RWPE1 (cell line): ENCODE data around the gene IGF2BP2.

Experiments
- CTCF ChIA-PET: fragments of 350-600 bp; sonication (Branson Sonifier 250); formaldehyde crosslinking; extraction: SDS; loops from one replicate; lab custom pipeline; 2021; lab: Yijun Ruan, JAX
- POLR2A ChIA-PET: fragments of 400-600 bp; formaldehyde crosslinking; extraction: SDS; loops from one replicate; lab custom pipeline; 2020; ENCODE audit warnings: antibody characterized with exemption; ENCODE audit not compliant: low non-redundant PET; lab: Yijun Ruan, JAX
- DNase-seq: peaks from one replicate; pipeline ENCODE4 v3.0.0; 2012; ENCODE audit warnings: low spot score
- H3K27ac ChIP-seq: fragments of 450-650 bp; 2 replicates; pipeline ENCODE4 v1.5.1; 2017
- TF ChIP-seq, protein P1 (sequence below): fragments of 450-650 bp; conservative IDR thresholded peaks from 2 replicates; pipeline ENCODE4 v1.5.1; 2017; ENCODE audit warnings: low read depth, mild to moderate bottlenecking

The IGF2BP2 gene

DNA sequence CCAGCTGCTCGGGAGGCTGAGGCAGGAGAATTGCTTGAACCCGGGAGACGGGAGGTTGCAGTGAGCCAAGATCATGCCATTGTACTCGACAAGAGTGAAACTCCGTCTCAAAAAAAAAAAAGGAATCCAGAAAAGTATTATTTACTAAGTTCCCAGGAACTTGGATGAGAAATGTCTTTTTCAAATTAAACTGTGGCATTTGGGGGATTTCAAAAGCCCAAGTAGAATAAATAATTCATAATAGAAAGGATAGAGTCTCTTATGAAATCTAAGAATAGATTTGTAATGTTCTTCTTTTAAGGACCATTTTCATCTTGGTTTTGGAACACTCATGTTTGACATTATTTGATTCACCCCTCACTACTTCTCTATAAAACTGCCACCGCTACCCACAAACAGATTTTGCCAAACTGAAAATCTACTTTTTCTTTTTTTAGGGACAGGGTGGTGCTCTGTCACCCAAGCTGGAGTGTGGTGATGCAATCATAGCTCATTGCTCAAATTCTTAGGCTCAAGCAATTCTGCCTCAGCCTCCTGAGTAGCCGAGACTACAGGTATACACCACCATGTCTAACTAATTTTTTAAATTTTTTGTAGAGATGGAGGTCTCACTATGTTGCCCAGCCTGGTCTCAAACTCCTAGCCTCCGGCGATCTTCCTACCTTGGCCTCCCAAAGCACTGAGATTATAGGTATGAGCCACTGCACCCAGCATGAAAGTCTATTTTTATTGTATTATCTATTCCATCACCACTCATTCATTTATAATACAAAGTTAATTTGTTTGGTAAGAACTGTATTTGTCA, 139.4 kb downstream of the IGF2BP2 start:
- ChIA-PET POLR2A (interaction anchor here (0.5 kb wide), 1 partner anchor 111 kb away, joined by 7 read pairs; no protein-coding TSS in a partner anchor), CTCF (no interaction called here)
- DNase-seq = no peak
- no peak overlapping the region for H3K27ac ChIP-seq
- TF ChIP-seq, protein P1, sequence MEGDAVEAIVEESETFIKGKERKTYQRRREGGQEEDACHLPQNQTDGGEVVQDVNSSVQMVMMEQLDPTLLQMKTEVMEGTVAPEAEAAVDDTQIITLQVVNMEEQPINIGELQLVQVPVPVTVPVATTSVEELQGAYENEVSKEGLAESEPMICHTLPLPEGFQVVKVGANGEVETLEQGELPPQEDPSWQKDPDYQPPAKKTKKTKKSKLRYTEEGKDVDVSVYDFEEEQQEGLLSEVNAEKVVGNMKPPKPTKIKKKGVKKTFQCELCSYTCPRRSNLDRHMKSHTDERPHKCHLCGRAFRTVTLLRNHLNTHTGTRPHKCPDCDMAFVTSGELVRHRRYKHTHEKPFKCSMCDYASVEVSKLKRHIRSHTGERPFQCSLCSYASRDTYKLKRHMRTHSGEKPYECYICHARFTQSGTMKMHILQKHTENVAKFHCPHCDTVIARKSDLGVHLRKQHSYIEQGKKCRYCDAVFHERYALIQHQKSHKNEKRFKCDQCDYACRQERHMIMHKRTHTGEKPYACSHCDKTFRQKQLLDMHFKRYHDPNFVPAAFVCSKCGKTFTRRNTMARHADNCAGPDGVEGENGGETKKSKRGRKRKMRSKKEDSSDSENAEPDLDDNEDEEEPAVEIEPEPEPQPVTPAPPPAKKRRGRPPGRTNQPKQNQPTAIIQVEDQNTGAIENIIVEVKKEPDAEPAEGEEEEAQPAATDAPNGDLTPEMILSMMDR = no peak

DNA sequence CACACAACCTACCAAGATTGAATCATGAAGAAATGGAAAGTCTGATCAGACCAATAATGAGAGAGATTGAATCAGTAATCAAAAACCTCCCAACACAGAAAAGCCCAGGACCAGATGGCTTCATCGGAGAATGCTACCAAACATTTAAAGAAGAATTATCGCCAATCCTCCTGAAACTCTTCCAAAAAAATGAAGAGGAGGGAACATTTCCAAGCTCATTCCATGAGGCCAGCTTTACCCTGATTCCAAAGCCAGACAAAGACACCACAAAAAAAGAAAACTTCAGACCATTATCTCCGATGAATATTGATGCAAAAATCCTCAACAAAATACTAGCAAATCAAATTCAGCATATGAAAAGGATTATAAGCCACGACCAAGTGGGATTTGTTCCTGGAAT, 144.6 kb downstream of the IGF2BP2 start:
- TF ChIP-seq, protein P1 = no peak
- H3K27ac ChIP-seq = no peak overlapping the region
- POLR2A ChIA-PET = no interaction called here
- CTCF ChIA-PET = no interaction called here
- DNase-seq = no peak

DNA sequence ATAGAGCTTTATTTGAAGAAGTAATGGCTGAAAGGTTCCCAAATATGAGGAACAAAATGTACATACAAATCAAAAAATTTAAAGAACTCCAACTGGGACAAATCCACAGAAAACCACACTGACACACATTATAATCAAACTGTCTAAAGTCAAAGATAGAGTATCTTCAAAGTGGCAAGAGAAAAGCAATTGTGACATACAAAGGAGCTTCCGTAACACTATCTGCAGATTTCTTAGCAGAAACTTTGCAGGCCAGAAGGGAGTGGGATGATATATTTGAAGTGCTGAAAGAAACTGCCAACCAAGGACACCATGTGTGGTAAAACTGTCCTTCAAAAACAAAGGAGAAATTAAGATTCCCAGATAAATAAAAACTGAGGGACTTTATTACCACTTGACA, 146.8 kb downstream of the IGF2BP2 start:
- POLR2A ChIA-PET = no interaction called here
- no peak overlapping the region for H3K27ac ChIP-seq
- CTCF ChIA-PET = interaction anchor here (0.6 to 1.9 kb wide), 5 partner anchors 18 to 144 kb away, joined by 3 to 16 read pairs (median 4); no protein-coding TSS in a partner anchor
- DNase-seq = no peak
- TF ChIP-seq, protein P1 = no peak

DNA sequence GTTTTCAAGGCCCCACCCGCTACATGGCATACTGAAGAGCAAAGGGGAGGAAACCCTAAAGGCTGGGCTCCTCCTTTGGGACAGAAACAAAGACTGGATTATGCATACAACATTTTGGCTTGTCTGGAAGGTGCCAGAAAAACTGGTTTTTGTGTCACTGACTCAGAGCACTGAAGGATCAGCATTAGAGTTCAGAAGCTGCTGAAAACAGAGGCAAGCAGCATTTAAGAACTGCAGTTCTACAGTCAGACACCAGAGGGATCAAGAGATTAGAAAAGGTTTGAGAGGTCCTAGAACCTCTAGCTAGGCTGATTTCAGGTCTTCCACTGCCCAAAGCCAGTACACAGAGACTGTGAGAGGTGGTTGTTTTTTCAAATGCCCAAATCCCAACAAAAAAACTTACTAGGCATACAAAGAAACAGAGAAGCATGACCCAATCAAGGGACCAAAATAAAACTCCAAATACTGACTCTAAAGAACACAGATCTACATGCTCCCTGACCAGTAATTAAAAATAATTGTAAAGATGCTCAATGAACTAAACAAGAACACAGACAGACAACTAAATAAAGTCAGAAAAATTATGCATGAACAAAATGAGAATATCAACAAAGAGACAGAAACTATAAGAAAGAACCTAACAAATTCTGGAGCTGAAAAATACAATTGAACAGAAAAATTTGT, 147.6 kb downstream of the IGF2BP2 start:
- CTCF ChIA-PET = interaction anchor here (0.6 to 1.9 kb wide), 13 partner anchors 11 to 145 kb away, joined by 3 to 16 read pairs (median 4); no protein-coding TSS in a partner anchor
- TF ChIP-seq, protein P1 = peak; percentile 63
- peak; percentile 73 for DNase-seq
- H3K27ac ChIP-seq = no peak overlapping the region
- POLR2A ChIA-PET = interaction anchor here (0.7 kb wide), 1 partner anchor 92 kb away, joined by 3 read pairs; no protein-coding TSS in a partner anchor

DNA sequence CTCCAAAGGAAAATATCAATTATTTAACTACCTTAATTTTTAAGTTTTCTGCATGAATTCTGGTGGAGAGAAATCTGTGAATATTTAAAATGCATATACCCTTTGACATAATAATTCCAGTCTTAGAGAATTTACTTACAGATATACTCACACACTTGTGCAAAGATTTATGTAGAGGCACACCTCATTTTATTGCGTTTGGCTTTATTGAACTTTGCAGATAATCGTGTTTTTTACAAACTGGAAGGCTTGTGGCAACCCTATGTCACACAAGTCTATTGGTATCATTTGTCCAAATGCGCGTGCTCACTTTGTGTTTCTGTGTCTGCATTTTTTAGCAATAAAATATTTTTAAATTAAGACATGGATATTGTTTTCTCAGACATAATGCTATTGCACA, 157.3 kb downstream of the IGF2BP2 start:
- CTCF ChIA-PET = no interaction called here
- no peak for DNase-seq
- TF ChIP-seq, protein P1 = no peak
- POLR2A ChIA-PET = no interaction called here
- no peak overlapping the region for H3K27ac ChIP-seq

DNA sequence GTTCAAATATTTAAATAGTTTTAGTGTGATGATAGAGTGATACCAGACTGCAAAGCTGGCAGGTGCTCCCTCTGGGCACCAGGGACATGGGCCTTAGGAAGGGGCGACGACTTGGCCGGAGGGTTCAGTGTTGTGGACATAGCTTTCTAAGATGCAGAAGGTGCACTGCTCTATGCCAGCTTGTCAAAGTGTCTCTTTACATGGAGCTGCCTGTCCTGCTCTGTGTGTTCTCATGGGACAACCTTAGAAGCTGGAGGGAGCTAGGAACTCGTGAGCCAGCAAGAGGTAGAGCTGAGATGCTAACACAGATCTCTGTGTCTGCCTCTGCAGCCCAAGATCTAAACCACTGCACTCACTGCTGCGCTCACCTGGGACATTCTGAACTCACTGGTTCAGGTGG, 160.9 kb downstream of the IGF2BP2 start:
- TF ChIP-seq, protein P1 = no peak
- no peak overlapping the region for H3K27ac ChIP-seq
- CTCF ChIA-PET = interaction anchor here (0.7 to 1.4 kb wide), 2 partner anchors 13 to 113 kb away, joined by 3 to 4 read pairs; no protein-coding TSS in a partner anchor
- POLR2A ChIA-PET = no interaction called here
- no peak for DNase-seq
